Fibroblast of lung (primary cell): ENCODE data around the gene PITHD1. TPM values are rescaled to one million over a fixed set of nuclear protein-coding genes. Genes with fewer than 3 reads are reported as not detected.

Experiments
- DNase-seq, 2 donors: peaks; one replicate each; pipeline versions ENCODE4 v3.0.0 to v3.0.0-alpha.2; 2010; ENCODE audit warnings: low read depth in 2 of 2
- H2AFZ ChIP-seq: 2 replicates; pipeline ENCODE4 v1.5.1; 2012; ENCODE audit warnings: low read length, control low read depth, inconsistent platforms
- H3K27ac ChIP-seq: 2 replicates; pipeline ENCODE4 v1.5.1; 2011; ENCODE audit warnings: low read length, control low read depth; ENCODE audit not compliant: insufficient read depth
- H3K27me3 ChIP-seq: 2 replicates; pipeline ENCODE4 v1.5.1; 2011; ENCODE audit warnings: mild to moderate bottlenecking, low read length; ENCODE audit not compliant: control insufficient read depth, insufficient read depth
- H3K36me3 ChIP-seq: 2 replicates; pipeline ENCODE4 v1.5.1; 2011; ENCODE audit warnings: low read length; ENCODE audit not compliant: control insufficient read depth, insufficient read depth
- H3K4me1 ChIP-seq: 2 replicates; pipeline ENCODE4 v1.5.1; 2011; ENCODE audit warnings: low read length; ENCODE audit not compliant: control insufficient read depth, insufficient read depth; ENCODE audit errors: extremely low read depth
- H3K4me2 ChIP-seq: 2 replicates; pipeline ENCODE4 v1.5.1; 2011; ENCODE audit warnings: low read length, control low read depth; ENCODE audit not compliant: insufficient read depth; ENCODE audit errors: extremely low read depth
- H3K4me3 ChIP-seq, 4 experiments: fragments of 200-600 bp in 1 of 4; sonication (generic) in 1 of 4; replicated peaks in 1 of 4; 2 replicates each; pipeline ENCODE4 v1.5.1; 2011 to 2016; ENCODE audit warnings: low read length in 4 of 4, low read depth in 3 of 4, mild to moderate bottlenecking in 3 of 4, control low read depth in 2 of 4, inconsistent platforms in 1 of 4, mixed read lengths in 1 of 4; ENCODE audit not compliant: insufficient read depth in 1 of 4; ENCODE audit errors: control extremely low read depth in 1 of 4
- H3K79me2 ChIP-seq: 2 replicates; pipeline ENCODE4 v1.5.1; 2012; ENCODE audit warnings: mild to moderate bottlenecking, low read length, inconsistent platforms; ENCODE audit not compliant: control insufficient read depth, insufficient read depth
- H3K9ac ChIP-seq: 2 replicates; pipeline ENCODE4 v1.5.1; 2011; ENCODE audit warnings: mild to moderate bottlenecking, low read length, control low read depth; ENCODE audit not compliant: insufficient read depth
- H3K9me3 ChIP-seq: 2 replicates; pipeline ENCODE4 v1.5.1; 2012; ENCODE audit warnings: low read depth, low read length; ENCODE audit not compliant: control insufficient read depth, insufficient read depth
- H4K20me1 ChIP-seq: 2 replicates; pipeline ENCODE4 v1.5.1; 2011; ENCODE audit warnings: low read length; ENCODE audit not compliant: control insufficient read depth, insufficient read depth; ENCODE audit errors: extremely low read depth
- CTCF ChIP-seq, 2 donors: IDR thresholded peaks in 1 of 2; conservative IDR thresholded peaks in 1 of 2; 1 replicate in 1 of 2; 2 replicates in 1 of 2; pipeline ENCODE4 v1.5.1; 2011 to 2012; ENCODE audit warnings: low read length in 2 of 2, control low read depth in 1 of 2, inconsistent platforms in 1 of 2, low read depth in 1 of 2, mild to moderate bottlenecking in 1 of 2
- EZH2 ChIP-seq: IDR thresholded peaks from 2 replicates; pipeline ENCODE4 v1.5.1; 2012; ENCODE audit warnings: low read length, control low read depth, mild to moderate bottlenecking; ENCODE audit errors: missing control alignments
- polyA plus RNA-seq, 2 donors: library from polyadenylated mRNA; depleted of rRNA in 1 of 2; stranded (reverse) in 1 of 2; unstranded in 1 of 2; fragments of >200 nt; gene quantifications; 2 replicates each; pipeline ENCODE4 v1.2.1, GENCODE V29; 2011 to 2012; ENCODE audit warnings: missing spikeins in 1 of 2
- total RNA-seq: library from RNA; depleted of rRNA; stranded (reverse); fragments of >200 nt; gene quantifications from 2 replicates; pipeline ENCODE4 v1.2.1, GENCODE V29; 2014

Gene PITHD1
- total and polyA plus RNA-seq, 2 donors (not counting 1 experiment from before 2014, with no cell fraction given), result 40.5 to 47.7 TPM

- Histone ChIP-seq H3K36me3 (peaks cover 30% of the 10 kb centered on the region), H3K9me3 (no peaks in the 10 kb centered on the region), H3K4me3 (no peak overlapping the region), H4K20me1 (no peaks in the 10 kb centered on the region), H3K79me2 (peaks cover 40% of the 10 kb centered on the region), H3K4me1 (peaks cover 2% of the 10 kb centered on the region), H3K4me2 (no peak overlapping the region), H3K27me3 (no peaks in the 10 kb centered on the region), H3K27ac (peak overlapping the region; percentile 10), H2AFZ (no peak overlapping the region), H3K9ac (no peak overlapping the region)
- peak; percentile 26 to 66 for DNase-seq
- no peak for TF ChIP-seq EZH2
- peak; percentile 68 to 70 for TF ChIP-seq CTCF (conservative IDR thresholded peaks at IDR 0.05 in 1 of 2, IDR thresholded peaks at IDR 0.05 in 1 of 2; ENCODE audit: low read depth in 1 of 2, low read length in 2 of 2)
These were observed 27.0 kb upstream of the PITHD1 start for GRCh38 chr1:23751050-23751814.

- no peak for DNase-seq
- H2AFZ ChIP-seq, result no peak overlapping the region
- H3K4me2 ChIP-seq, result no peak overlapping the region
- H3K4me1 ChIP-seq, result peaks cover 6% of the 10 kb centered on the region
- H3K36me3 ChIP-seq, result peaks cover 35% of the 10 kb centered on the region
- TF ChIP-seq CTCF (conservative IDR thresholded peaks at IDR 0.05 in 1 of 2, IDR thresholded peaks at IDR 0.05 in 1 of 2; ENCODE audit: low read depth in 1 of 2, low read length in 2 of 2), result no peak
- no peak for TF ChIP-seq EZH2
- no peaks in the 10 kb centered on the region for H4K20me1 ChIP-seq
- H3K9me3 ChIP-seq, result no peaks in the 10 kb centered on the region
- H3K79me2 ChIP-seq, result peaks cover 36% of the 10 kb centered on the region
- no peaks in the 10 kb centered on the region for H3K27me3 ChIP-seq
- no peak overlapping the region for H3K9ac ChIP-seq
- H3K4me3 ChIP-seq, result no peak overlapping the region
- no peak overlapping the region for H3K27ac ChIP-seq
These were observed 26.4 kb upstream of the PITHD1 start for GRCh38 chr1:23751815-23752200.

- no peaks in the 10 kb centered on the region for H3K27me3 ChIP-seq
- H3K4me1 ChIP-seq, result peaks cover 8% of the 10 kb centered on the region
- H3K4me2 ChIP-seq, result no peak overlapping the region
- H4K20me1 ChIP-seq, result no peaks in the 10 kb centered on the region
- H3K4me3 ChIP-seq, result no peak overlapping the region
- no peak for TF ChIP-seq EZH2
- TF ChIP-seq CTCF (conservative IDR thresholded peaks at IDR 0.05 in 1 of 2, IDR thresholded peaks at IDR 0.05 in 1 of 2; ENCODE audit: low read depth in 1 of 2, low read length in 2 of 2), result no peak
- H3K9ac ChIP-seq, result no peak overlapping the region
- peaks cover 28% of the 10 kb centered on the region for H3K79me2 ChIP-seq
- no peak overlapping the region for H3K27ac ChIP-seq
- no peaks in the 10 kb centered on the region for H3K9me3 ChIP-seq
- DNase-seq, result no peak
- no peak overlapping the region for H2AFZ ChIP-seq
- peaks cover 38% of the 10 kb centered on the region for H3K36me3 ChIP-seq
These were observed 25.3 kb upstream of the PITHD1 start for GRCh38 chr1:23752909-23753308.
